GM12874 (cell line): ENCODE results near the gene BMP6.

Source experiments
- CTCF ChIP-seq: IDR thresholded peaks from 2 replicates; pipeline ENCODE4 v1.5.1; 2011; ENCODE audit warnings: low read depth, mild to moderate bottlenecking, control low read depth, low read length, moderate library complexity; ENCODE audit not compliant: insufficient read depth

Gene BMP6

GRCh38 chr6:7725849-7726415 lies at the start of gene BMP6:
BMP6 (plus strand) TSS chr6:7726099; CDS start chr6:7726956, 857 bp downstream.
- no peak for TF ChIP-seq CTCF

- TF ChIP-seq CTCF, result no peak
Observed at GRCh38 chr6:7677229-7677628, 48.7 kb upstream of the BMP6 start.

- TF ChIP-seq CTCF, result no peak
Observed at GRCh38 chr6:7680393-7681075, 45.4 kb upstream of the BMP6 start.

GRCh38 chr6:7681449-7681848 lies 44.5 kb upstream of the BMP6 start:
- no peak for TF ChIP-seq CTCF

GRCh38 chr6:7684076-7684475 lies 41.8 kb upstream of the BMP6 start:
- TF ChIP-seq CTCF, result no peak

- no peak for TF ChIP-seq CTCF
Observed at GRCh38 chr6:7684843-7685242, 41.1 kb upstream of the BMP6 start.

GRCh38 chr6:7685276-7685675 lies 40.6 kb upstream of the BMP6 start:
- TF ChIP-seq CTCF, result no peak
